CD4-positive, alpha-beta T cell treated with Interleukin-4 for 4 hours (primary cell): Measurements from ENCODE around the gene LMBR1.
"Not testable (repeated sequence)": the region's sequence is repeated elsewhere in the genome, so short reads cannot be mapped to it uniquely, and the experiment has no call there.

Experiments used
- DNase-seq: peaks from one replicate; pipeline ENCODE4 v3.0.0-alpha.2; 2020

The LMBR1 gene

DNA sequence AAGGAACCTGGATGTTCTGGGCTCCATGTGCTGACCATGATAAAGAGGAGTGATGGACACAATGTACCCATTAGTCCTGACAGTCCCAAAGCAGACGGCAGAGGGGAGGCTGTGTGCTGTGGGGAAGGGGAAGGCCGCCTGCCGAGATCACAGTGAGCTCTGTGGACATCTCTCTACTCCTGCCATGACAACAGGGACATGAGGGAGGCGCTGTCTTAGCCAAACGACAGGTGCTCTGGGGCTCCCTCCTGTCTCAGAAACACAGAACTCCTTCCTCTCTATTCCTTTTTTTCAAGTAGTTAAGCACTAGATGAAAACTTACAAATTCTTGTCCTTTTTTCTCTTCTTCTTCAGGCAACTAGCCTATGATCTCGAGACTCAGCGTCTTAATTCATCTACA is 139.4 kb downstream of the LMBR1 start:
- no peak for DNase-seq

DNA sequence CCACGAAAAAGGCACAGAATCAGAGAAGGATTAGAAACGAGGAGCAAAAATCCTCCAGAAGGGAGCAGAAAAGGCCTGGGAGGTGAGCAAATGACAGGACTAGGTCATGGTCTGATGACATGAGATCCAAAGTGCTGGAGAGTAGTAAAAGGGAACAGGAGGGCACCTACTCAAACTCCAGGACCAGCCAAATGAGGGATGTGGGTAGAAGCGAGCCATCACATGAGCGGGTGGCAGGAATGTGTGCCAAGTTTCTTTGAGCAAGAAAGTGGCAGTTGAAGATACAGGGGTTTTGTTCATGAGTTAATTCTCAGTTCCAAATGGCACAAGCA is 139.8 kb downstream of the LMBR1 start:
- DNase-seq = no peak

GRCh38 chr7:156752367-156753228 is 140.4 kb downstream of the LMBR1 start:
- no peak for DNase-seq

DNA sequence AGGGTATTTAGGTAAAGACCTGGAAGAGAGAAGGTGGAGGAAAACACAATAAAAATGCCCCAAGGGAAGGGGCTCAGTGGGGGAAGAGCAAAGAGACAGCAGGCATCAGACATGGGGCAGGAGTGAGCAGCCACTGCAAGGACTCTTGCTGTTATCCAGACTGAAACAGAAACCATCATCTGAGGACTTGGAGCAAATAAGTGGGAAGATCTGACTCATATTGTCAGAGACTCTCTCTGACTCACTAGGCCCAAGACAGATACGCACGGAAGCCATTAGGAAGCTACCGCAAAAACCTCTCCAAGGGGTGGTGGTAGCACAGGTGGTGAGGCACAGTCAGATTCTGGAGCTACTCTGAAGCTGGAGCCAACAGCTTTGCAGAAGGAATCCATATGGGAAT is 141.7 kb downstream of the LMBR1 start:
- DNase-seq = no peak

DNA sequence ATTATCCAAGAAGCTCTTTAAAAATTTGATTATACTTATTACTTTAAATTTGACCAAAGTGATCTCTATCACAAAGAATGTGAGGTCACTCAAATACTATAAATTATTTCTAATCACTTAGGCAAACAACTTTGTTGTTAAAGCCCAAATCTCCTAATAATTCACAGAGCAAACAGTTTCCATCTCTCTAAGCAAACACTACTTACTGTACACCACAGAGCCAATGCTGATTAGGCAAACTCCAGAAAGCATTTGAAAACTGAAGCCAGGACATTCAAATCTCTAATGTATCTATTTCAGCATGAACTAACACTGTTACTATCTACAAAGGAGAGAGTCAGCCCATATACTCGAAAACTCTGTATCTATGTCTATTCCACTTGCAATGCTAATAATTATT is 145.3 kb downstream of the LMBR1 start:
- no peak for DNase-seq

DNA sequence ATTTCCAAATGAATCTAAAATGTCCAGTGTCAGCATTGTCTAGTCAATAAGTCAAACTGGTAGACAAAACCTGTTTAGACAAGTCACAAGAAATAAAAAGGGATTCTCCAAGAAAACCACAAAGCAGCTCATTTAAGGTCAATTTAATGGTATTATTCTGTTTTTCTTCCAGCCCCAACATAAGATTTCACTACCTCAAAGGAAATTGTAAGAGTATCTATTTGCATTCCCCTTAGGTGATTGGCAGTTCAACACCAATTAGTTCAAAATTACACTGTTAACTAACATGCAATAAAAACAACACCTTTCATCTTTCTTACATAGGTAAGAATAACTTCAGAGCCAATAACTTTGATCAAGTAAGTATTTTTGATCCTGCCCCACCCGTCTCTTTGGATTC is 146.1 kb downstream of the LMBR1 start:
- DNase-seq = no peak

DNA sequence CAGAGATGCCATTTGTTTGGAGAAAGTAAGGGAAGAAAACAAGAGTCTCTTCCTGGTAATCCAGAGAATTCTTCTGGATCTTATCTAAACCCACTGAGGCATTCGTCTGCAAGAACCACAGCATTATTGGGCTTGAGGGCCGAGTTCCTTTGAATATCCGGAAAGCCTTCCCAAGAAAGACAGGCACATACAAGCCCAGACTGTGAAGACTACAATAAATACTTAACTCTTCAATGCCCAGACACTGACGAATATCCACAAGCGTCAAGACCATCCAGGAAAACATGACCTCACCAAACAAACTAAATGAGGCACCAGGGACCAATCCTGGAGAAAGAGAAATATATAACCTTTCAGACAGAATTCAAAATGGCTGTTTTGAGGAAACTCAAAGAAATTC is 153.4 kb downstream of the LMBR1 start:
- no peak for DNase-seq

GRCh38 chr7:156735851-156736250 is 157.1 kb downstream of the LMBR1 start:
- no peak for DNase-seq

GRCh38 chr7:156733638-156734037 is 159.3 kb downstream of the LMBR1 start:
- DNase-seq = no peak

DNA sequence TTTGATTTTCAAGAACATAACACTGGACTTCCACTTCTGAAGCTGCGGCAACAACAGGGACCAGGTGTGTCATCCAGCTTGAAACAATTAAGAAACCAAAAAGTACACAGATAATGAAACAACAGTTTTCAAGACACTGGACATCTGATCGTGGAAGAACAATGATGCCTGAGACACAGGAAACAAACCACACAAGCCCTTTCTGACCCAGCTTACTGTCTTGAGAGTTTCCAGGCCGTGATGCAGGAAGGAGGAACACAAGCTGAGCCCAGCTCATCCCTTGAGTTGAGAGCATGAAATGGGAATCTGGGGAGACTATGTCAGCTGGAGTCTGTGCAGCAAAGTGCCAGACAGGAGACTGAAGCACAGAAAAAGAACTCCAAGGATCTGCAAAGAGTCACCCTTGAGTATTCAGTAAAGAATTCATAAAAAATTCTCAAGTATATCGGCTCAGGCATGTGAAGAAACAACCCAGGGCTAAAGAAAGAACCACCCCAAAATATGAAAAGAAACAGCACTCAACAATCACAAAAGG is 160.8 kb downstream of the LMBR1 start:
- DNase-seq = no peak

DNA sequence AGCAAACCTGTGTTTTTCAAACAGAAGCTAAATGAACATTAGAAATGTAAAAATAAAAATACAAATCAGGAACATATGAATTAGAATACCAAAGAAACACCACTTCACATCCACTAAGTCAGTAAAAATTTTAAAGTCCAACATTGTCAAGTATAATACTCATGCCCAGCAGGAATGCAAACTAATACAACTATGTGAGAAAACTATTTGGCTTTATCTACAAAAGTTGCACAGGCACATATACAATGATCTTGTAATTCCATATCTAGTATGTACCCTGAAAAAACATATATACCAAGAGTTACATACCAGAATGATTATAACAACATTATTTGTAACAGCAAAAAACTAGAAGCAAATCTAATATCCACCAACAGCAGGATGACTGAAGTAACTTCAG is 161.3 kb downstream of the LMBR1 start:
- no peak for DNase-seq

DNA sequence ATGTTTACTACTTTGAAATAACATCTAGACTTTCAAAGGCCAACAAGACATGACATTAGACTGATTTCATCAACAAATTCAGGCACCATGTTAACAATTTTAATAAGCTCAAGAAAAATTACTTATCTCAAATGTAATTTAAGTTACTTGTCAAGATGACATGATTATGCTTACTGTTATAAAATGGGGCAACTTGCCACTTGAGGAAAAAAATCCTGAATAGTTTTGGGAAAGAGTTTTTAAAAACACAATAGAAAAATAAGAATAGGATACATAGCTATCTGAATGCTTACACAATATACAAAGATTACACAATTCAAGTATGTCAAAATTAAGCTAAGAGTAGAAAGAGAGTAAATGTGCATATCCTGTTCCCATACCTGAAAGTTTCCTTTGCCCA is 167.0 kb downstream of the LMBR1 start:
- no peak for DNase-seq

GRCh38 chr7:156725073-156725472 is 167.9 kb downstream of the LMBR1 start:
- DNase-seq = no peak

DNA sequence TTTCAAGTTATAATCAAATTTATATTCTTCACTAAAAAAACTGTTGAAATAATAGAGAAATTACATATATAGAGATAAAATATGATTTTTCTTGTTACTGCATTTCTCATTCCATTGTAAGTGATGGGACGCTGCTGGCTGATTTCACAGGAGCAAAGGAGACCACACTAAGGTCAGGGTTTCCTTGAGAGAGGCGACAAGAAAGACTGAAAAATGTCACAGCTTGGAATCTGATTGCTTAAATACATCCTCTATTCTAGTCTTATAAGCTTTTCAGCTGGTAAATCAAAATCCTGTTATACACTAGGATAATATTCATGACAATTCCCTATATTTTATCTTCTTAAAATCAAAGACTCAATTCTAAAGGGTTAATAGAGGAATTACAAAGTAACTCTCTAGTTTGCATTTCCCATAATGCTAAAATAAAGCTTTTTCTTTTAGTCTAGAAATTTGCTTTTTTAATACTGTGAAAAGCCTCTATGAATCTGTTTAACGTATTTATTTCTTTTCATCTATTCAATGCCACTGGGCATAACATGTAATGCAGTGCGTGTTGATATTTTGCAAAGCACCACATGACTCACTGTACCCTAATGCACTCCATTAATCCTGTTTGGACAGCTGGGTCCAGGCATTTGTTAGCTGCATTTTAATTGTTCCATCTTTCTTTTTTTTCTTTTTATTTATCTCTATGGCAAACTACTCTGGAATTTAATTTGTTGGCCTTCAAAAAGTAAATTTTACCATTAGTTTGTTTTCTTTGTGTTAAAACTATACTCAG is 170.7 kb downstream of the LMBR1 start:
- no peak for DNase-seq

DNA sequence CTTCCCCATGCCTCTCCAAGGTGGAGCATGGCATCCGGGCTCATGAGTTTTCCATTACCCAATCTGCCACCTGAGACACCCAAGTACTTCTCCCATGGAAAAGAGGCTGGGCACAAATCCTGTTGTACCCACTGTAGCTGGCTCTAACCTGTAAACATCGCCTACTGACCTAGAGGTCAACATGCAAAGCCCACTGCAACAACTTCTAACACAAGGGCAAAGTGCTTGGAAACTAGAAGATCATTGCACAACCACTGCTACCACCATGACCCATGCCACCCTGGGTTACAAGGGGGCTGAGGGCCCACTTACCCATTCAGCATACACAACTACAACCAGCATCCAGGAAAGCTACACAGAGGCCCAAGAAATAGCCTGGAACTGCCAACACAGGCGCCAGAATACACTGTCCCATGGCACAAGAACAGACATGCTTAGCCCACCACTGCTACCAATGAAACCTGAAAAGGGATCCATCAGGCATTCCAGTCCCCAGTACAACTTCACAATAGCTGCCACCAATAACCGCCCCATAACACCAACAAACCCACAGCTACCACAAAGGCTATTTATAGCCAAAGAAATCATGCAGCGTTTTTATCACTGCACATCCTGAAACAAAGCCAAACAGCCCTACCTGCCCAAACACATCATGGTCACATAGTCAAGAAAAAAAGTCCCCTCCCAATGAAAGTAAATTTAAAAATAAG is 189.1 kb downstream of the LMBR1 start:
- DNase-seq = no peak

GRCh38 chr7:156703209-156703608 is 189.8 kb downstream of the LMBR1 start:
- DNase-seq = no peak

DNA sequence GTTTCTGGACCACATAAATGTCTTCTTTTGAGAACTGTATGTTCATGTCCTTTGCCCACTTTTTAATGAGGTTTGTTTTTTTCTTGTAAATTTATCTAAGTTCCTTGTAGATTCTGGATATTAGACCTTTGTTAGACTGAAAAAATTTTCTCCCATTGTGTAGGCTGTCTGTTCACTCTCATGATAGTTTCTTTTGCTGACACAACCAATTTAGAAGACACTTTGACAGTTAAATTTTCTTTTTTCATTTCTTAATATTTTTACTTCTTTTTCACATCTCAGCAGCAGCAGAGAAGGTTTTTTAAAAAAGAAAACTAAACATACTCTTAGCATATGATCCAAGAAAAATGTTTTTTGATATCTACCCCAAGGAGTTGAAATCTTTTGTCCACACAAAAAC is 190.6 kb downstream of the LMBR1 start:
- no peak for DNase-seq

- not testable (repeated sequence) for DNase-seq
Measured at GRCh38 chr7:156701787-156702186, 191.2 kb downstream of the LMBR1 start.

DNA sequence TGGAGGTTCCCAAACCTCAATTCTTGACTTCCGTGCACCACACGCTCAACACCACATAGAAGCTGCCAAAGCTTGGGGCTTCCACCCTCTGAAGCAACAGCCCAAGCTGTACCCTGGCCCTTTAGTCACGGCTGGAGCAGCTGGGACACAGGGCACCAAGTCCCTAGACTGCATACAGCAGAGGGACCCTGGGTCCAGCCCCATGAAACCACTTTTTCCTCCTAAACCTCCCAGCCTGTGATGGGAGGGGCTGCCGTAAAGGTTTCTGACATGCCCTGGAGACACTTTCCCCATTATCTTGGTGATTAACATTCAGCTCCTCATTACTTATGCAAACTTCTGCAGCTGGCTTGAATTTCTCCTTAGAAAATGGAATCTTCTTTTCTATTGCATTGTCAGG is 194.5 kb downstream of the LMBR1 start:
- DNase-seq = not testable (repeated sequence)

GRCh38 chr7:156697283-156697682 is 195.7 kb downstream of the LMBR1 start:
- DNase-seq = not testable (repeated sequence)

DNA sequence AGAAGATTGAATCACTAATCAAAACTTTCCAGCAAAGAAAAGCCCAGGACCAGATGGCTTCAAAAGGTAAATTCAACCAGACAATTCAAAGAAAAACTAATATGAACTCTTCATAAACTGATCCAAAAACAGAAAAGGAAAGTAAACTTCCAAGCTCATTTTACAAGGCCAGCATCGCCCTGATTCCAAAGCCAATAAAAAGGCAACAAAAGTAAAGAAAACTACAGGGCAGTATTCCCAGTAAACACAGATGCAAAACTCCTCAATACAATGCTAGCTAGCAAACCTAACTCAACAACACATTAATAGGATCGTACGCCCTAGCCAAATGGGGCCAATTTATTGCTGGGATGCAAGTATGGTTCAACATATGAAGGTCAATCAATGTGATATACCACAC is 199.4 kb downstream of the LMBR1 start:
- no peak for DNase-seq

GRCh38 chr7:156692849-156693248 is 200.1 kb downstream of the LMBR1 start:
- no peak for DNase-seq

DNA sequence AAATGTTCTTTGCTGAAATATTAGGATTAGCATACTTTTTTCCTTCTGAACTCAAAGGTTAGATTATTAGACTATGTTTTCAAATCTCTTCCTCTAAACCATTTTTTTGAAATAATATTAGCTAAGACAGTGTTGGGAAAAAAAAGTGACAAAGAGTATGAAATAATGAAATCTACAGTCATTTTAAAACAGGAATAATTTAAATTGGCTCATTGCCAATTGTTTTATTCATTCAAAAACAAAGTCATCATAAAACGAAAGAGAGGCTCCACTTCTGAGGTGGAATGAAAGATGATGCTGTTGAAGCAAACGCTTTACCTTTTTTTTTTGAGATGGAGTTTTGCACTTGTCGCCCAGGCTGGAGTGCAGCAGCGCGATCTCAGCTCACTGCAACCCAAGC is 201.2 kb downstream of the LMBR1 start:
- DNase-seq = no peak

DNA sequence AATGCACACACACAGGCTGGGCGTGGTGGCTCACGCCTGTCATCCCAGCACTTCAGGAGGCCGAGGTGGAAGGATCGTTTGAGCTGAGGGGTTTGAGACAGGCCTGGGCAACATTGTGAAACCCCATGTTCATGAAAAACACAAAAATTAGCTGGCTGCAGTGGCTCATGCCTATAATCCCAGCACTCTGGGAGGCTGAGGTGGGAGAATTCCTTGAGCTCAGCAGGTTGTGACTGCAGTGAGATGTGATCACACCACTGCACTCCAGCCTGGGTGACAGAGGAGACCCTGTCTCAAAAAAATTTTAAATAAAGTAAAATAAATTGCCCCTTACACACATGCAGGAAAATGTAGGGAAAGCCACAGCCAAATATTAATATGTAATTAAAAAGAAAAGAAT is 208.3 kb downstream of the LMBR1 start:
- no peak for DNase-seq
